Measurements from ENCODE around the gene APBB1IP.
"Not testable (repeated sequence)": the region's sequence is repeated elsewhere in the genome, so short reads cannot be mapped to it uniquely, and the experiment has no call there.

Gene APBB1IP

GRCh38 chr10:26478061-26478460, 39.9 kb downstream of the APBB1IP start:
- DNase-seq (ENCODE audit: low read depth): no peak

- no peak for DNase-seq (ENCODE audit: low read depth)
Measured at GRCh38 chr10:26479766-26480492, 41.8 kb downstream of the APBB1IP start.

DNA sequence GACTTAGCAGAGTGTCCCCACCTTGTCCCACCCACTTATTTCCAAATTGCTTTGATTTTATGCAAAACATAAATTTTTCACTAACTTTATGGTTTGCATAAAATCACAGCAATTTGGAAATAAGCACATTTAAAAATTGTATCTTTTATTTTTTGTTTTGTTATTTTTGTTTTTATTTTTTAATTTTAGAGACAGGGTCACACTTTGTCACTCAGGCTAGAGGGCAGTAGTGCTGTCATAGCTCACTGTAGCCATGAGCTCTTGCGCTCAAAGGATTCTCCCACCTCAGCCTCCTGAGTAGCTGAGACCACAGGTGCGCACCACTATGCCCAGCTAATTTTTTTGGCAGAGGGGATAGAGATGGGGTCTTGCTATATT, 43.2 kb downstream of the APBB1IP start:
- no peak for DNase-seq (ENCODE audit: low read depth)

- no peak for DNase-seq (ENCODE audit: low read depth)
Measured at GRCh38 chr10:26481914-26482550, 43.9 kb downstream of the APBB1IP start.

DNA sequence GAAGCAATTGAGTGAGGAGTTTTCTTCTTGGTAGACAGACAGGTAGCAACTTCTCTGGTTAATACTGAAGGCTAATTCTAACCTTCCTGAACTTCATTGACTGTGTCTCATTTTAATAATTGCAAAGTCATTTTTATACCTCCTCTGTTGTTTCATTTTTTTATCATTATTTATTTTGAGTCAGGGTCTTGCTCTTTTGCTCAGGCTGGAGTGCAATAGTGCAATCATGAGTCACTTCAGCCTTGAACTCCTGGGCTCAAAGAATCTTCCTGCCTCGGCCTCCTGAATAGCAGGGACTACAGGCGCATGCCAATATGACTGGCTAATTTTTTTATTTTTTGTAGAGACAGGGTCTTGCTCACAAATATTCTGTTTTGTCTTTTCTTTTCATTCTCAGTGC, 45.4 kb downstream of the APBB1IP start:
- DNase-seq (ENCODE audit: low read depth): no peak

DNA sequence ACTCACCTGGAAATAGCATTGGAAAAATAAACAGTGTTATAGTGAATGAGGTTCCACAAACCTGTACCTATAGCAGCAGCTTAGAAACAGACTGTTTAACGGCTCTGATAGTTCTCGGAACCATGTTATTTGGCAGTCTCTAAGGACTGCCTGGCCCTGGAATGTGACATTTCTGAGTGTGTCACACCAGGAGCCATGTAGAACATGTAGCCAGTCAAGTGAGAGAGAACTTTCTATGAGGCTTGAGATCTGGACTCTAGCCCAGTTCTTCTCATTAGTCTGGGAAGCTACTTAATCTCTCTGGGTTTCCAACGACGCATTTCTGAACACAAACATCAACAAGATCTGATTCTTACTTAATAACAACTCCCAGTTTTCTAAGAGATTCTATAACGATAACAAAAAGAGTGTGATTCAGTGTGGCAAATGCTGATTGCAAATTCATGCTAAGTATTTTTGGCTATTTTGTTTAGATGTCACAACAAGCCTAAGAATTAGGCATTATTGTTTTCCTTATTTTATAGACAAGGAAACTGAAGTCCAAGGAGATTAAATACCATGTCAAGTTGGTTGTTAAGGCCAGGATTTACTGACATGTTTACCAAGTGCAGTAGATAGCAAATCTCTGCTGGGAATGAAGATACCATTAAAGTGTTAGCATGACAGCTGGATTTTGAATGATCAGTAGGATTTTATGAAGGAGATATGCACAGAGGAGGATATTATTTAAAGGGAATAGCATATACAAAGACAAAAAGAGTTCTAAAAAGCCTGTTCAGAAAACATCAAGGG, 47.2 kb downstream of the APBB1IP start:
- DNase-seq (ENCODE audit: low read depth): peak; percentile 90

DNA sequence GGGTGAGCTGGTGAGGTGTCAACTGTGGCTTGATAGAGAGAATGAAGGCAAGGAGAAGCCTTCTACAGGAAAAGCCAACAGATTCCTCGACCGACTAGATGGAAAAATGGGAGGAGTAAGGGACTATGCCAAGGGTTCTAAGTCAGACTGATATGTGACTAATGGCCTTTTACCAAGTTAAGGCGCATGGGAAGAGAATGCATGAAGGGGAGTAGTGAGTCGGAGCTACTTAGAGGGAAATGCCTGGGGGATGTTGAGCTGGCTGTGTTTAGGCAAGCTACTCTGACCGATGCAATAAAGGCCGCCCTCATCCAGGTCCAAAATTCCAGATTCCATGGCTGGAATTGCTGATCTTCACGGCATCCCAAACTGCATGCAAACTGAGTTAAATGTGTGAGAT, 48.2 kb downstream of the APBB1IP start:
- DNase-seq (ENCODE audit: low read depth): peak; percentile 89

DNA sequence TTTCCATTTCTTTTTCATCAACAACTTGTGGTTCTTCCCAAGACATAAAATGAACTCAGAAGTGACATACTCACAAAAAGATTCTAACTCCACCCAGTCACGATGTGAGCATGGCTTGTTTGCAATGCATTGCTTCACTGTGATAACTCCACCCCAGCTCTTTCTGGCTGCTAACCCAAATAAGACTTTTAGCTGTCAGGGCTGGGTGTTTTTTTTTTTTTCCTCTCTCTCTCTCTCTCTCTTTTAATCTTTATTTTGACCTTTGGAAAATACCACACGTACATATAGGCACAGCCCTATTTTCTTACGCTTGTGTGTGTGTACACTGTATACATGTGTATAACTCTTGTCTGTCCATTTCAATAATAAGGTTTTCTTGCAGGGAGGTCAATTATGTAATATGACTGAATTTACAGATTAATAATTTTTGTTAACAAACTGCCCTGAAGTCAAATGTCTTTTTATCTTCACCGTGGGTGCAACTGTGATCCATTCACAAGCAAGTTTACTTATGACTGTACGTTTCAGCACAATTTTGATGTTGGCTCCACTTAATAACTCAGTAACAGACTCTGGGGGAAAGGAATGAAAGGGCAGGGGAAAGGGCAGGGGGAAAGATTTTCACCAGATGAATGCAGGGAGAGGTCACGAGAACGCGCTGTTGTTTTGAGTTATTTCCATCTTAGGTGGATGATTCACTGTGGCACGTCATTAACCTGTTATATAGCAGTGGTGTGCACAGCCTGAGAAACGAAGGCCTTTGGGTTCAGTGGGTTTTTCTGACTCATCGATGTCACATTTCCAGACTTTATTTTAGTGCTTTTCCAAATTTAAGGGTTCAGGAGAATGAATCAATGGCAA, 49.1 kb downstream of the APBB1IP start:
- peak; percentile 96 for DNase-seq (ENCODE audit: low read depth)

DNA sequence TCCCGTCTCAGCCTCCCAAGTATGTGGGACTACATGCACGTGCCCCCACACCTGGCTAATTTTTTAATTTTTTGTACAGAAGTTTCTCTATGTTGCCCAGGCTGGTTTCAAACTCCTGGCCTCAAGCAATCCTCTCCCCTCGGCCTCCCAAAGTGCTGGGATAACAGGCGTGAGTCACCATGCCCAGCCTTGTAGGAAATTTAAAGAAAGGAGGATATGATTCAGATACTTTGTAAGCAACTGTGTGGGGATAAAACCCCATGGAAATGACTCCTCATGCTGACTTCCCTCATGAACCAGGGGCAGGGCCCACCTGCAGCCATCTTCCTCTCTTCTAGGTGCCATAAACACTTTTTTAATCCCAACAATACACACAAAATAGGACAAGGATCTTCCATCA, 50.2 kb downstream of the APBB1IP start:
- peak; percentile 39 for DNase-seq (ENCODE audit: low read depth)

DNA sequence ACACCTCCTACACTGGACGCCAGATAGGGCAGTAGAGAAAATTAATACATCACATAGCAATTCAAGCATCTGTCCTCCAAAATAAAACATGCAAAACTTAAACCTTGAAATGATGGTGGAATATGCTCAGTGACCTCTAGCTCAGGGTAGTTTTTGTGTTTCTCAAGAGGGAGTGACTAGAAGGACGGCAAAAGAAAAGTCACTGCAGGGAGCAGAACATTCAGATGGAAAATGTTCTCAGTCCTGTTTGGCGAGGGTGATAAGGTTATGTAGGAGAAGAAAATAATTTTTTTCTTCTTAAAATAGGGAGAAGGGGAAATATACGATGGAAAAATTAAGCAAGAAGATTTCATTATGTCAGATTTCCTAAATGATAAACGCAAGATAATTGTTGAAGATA, 50.9 kb downstream of the APBB1IP start:
- no peak for DNase-seq (ENCODE audit: low read depth)

DNA sequence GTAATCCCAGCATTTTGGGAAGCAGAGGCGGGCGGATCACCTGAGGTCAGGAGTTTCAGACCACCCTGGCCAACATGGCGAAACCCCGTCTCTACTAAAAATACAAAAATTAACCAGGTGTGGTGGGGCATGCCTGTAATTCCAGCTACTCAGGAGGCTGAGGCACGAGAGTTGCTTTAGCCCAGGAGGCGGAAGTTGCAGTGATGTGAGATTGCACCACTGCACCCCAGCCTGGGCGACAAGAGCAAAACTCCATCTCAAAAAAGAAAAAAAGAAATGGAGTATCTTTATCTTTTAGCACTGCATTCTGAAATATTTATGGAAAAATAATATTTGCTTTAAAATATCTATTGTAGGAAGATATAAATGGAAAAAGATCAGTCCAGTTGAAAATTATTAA, 52.2 kb downstream of the APBB1IP start:
- DNase-seq (ENCODE audit: low read depth): not testable (repeated sequence)

- DNase-seq (ENCODE audit: low read depth): no peak
Measured at GRCh38 chr10:26491276-26491675, 53.1 kb downstream of the APBB1IP start.

GRCh38 chr10:26491934-26492333, 53.8 kb downstream of the APBB1IP start:
- no peak for DNase-seq (ENCODE audit: low read depth)

GRCh38 chr10:26492725-26493124, 54.6 kb downstream of the APBB1IP start:
- DNase-seq (ENCODE audit: low read depth): not testable (repeated sequence)

- DNase-seq (ENCODE audit: low read depth): no peak
Measured at GRCh38 chr10:26494018-26494417, 55.9 kb downstream of the APBB1IP start.

DNA sequence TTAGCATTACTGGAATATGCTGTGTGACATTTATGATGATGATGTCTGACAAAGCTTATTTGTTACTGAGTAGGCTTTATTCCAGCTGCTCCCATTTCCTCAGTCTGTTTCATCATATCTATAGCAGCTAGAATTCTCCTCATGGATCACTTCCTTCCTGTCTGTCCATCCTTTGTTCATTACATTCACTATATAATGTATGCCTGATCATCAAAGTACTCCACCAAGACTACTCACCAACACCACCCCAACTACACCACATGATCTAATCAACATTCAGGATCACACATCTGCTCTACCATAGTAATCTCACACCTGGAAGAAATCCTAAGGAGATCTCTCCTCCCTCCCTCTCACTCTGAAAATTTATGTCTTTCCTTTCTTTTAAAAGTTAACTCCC, 61.3 kb downstream of the APBB1IP start:
- no peak for DNase-seq (ENCODE audit: low read depth)

DNA sequence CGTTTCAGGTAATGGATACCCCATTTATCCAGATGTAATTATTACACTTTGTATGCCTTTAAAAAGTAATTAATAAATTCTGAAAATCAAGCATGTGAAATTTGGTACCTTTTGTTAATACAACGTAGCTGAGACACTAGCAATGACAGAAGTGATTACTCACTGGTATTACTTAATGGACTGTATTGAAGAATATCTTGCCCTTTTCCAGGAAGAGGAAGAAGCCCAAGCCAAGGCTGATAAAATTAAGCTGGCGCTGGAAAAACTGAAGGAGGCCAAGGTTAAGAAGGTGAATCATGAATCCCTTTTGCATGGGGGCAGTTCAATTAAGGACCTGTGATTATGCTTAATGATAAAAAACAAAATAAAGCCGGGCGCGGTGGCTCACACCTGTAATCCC, 64.8 kb downstream of the APBB1IP start:
- DNase-seq (ENCODE audit: low read depth): no peak

- DNase-seq (ENCODE audit: low read depth): no peak
Measured at GRCh38 chr10:26503911-26504310, 65.8 kb downstream of the APBB1IP start.

- DNase-seq (ENCODE audit: low read depth): not testable (repeated sequence)
Measured at GRCh38 chr10:26504429-26504828, 66.3 kb downstream of the APBB1IP start.

DNA sequence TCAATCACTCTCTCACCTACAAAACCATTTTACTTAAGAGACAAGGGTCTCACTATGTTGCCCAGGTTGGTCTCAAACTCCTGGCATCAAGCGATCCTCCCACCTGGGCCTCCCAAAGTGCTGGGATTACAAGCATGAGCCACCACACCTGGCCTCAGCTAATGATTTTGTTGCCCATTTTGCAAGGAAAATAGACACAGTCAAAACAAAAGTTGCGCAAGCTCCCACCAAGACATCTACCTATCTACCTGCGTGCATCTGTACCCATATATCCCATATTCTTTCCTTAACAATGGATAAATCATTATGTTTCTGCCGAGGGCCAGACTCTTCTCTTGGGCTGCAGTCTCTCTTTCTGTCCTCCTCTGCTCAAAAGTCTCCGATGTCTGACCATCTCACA, 67.3 kb downstream of the APBB1IP start:
- DNase-seq (ENCODE audit: low read depth): no peak

GRCh38 chr10:26506736-26507135, 68.6 kb downstream of the APBB1IP start:
- no peak for DNase-seq (ENCODE audit: low read depth)

GRCh38 chr10:26507441-26507840, 69.3 kb downstream of the APBB1IP start:
- DNase-seq (ENCODE audit: low read depth): no peak

Measured in amniotic epithelial cell (primary cell).